T-helper 22 cell (primary cell): ENCODE data around the gene USP10.

ENCODE experiments used
- DNase-seq: peaks from one replicate; pipeline ENCODE4 v3.0.0-alpha.2; 2020; ENCODE audit warnings: low read depth

Gene USP10

GRCh38 chr16:84699147-84699711 lies 571 bp upstream of the USP10 start:
- no peak for DNase-seq

GRCh38 chr16:84700446-84701300 lies 873 bp downstream of the USP10 start:
- DNase-seq = peak; percentile 8

- no peak for DNase-seq
Observed at GRCh38 chr16:84703681-84704080, 3.9 kb downstream of the USP10 start.

GRCh38 chr16:84704253-84704652 lies 4.5 kb downstream of the USP10 start:
- DNase-seq = no peak

GRCh38 chr16:84706856-84707255 lies 7.1 kb downstream of the USP10 start:
- DNase-seq = no peak

- DNase-seq = no peak
Observed at GRCh38 chr16:84709609-84710008, 9.8 kb downstream of the USP10 start.

GRCh38 chr16:84710686-84711085 lies 10.9 kb downstream of the USP10 start:
- DNase-seq = no peak

- no peak for DNase-seq
Observed at GRCh38 chr16:84712138-84712671, 12.4 kb downstream of the USP10 start.

GRCh38 chr16:84712801-84713775 lies 13.3 kb downstream of the USP10 start:
- no peak for DNase-seq

- no peak for DNase-seq
Observed at GRCh38 chr16:84714028-84714427, 14.2 kb downstream of the USP10 start.

- no peak for DNase-seq
Observed at GRCh38 chr16:84715424-84715823, 15.6 kb downstream of the USP10 start.

GRCh38 chr16:84715854-84716253 lies 16.1 kb downstream of the USP10 start:
- DNase-seq = no peak

GRCh38 chr16:84716740-84717139 lies 16.9 kb downstream of the USP10 start:
- no peak for DNase-seq

GRCh38 chr16:84717484-84717883 lies 17.7 kb downstream of the USP10 start:
- no peak for DNase-seq

- no peak for DNase-seq
Observed at GRCh38 chr16:84720177-84720579, 20.4 kb downstream of the USP10 start.

GRCh38 chr16:84722068-84722467 lies 22.3 kb downstream of the USP10 start:
- DNase-seq = no peak

GRCh38 chr16:84723906-84724305 lies 24.1 kb downstream of the USP10 start:
- DNase-seq = no peak

- no peak for DNase-seq
Observed at GRCh38 chr16:84724606-84725309, 25.0 kb downstream of the USP10 start.

GRCh38 chr16:84725481-84726078 lies 25.8 kb downstream of the USP10 start:
- no peak for DNase-seq

- DNase-seq = peak; percentile 53
Observed at GRCh38 chr16:84726079-84726668, 26.4 kb downstream of the USP10 start.
